Right lobe of liver (tissue), 4 donors: Measurements from ENCODE around the gene TBC1D10A.

ENCODE experiments used
- POLR2A ChIP-seq: fragments of 450-650 bp; IDR thresholded peaks from one replicate; pipeline ENCODE4 v1.6.1; 2017; ENCODE audit warnings: antibody characterized with exemption, mild to moderate bottlenecking
- TF ChIP-seq, protein P1 (sequence below), 4 donors: fragments of 200-600 bp in 3 of 4; fragments of 450-650 bp in 1 of 4; IDR thresholded peaks; one replicate each; pipeline versions ENCODE4 v1.5.1 to v1.8.0; 2016 to 2022; ENCODE audit warnings: antibody characterized with exemption in 4 of 4, mild to moderate bottlenecking in 2 of 4
- donor health status: DM: no; HTN: no; CAD: no.
- donor health status: DM: no; HTN: no; CAD: no.
- donor health status: DM: no; HTN: yes; CAD: no.

DNA sequence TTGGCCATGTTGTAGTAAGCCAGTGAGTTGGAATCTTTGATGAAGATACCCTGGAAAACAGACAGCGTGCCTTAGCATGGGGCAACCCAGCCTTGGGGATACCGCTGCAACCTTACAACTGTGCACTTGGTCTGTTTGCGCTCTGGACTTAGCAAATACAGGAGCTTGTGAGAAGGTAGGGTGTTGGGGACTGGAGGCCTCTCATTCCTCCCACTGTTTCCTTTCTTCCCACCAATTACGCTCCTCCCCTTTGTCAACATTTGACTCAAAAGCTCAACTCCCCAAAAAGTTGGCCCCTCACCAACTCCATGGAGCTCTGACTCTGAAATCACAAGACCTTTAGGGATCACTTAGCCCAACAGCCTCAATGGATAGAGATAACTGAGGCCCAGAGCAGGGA lies 7.9 kb upstream of the TBC1D10A start:
- TF ChIP-seq, protein P1, sequence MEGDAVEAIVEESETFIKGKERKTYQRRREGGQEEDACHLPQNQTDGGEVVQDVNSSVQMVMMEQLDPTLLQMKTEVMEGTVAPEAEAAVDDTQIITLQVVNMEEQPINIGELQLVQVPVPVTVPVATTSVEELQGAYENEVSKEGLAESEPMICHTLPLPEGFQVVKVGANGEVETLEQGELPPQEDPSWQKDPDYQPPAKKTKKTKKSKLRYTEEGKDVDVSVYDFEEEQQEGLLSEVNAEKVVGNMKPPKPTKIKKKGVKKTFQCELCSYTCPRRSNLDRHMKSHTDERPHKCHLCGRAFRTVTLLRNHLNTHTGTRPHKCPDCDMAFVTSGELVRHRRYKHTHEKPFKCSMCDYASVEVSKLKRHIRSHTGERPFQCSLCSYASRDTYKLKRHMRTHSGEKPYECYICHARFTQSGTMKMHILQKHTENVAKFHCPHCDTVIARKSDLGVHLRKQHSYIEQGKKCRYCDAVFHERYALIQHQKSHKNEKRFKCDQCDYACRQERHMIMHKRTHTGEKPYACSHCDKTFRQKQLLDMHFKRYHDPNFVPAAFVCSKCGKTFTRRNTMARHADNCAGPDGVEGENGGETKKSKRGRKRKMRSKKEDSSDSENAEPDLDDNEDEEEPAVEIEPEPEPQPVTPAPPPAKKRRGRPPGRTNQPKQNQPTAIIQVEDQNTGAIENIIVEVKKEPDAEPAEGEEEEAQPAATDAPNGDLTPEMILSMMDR (IDR thresholded peaks at IDR 0.05), result no peak
- no peak for TF ChIP-seq POLR2A
